OCI-LY3 (cell line): Measurements from ENCODE around the gene VRK3.

Experiments
- H2AFZ ChIP-seq: fragments of 200-600, 300-600 bp; shearing (Covaris generic); 2 replicates; pipeline ENCODE4 v1.6.0; 2014; ENCODE audit warnings: antibody characterized with exemption, low read depth, low read length
- H3K27ac ChIP-seq: fragments of 200-600, 300-600 bp; sonication (generic); 2 replicates; pipeline ENCODE4 v1.5.1; 2014; ENCODE audit warnings: mild to moderate bottlenecking, low read length, moderate library complexity, mixed read lengths
- H3K27me3 ChIP-seq: fragments of 200-600, 300-600 bp; sonication (generic); 2 replicates; pipeline ENCODE4 v1.6.1; 2014; ENCODE audit warnings: low read depth, low read length, mixed read lengths
- H3K36me3 ChIP-seq: fragments of 200-600, 300-600 bp; sonication (generic); replicated peaks from 2 replicates; pipeline ENCODE3; 2014; ENCODE audit warnings: low read depth, low read length, mixed read lengths
- H3K4me1 ChIP-seq: fragments of 300-600, 200-600 bp; sonication (generic); 2 replicates; pipeline ENCODE4 v1.6.1; 2014; ENCODE audit warnings: low read length, mixed read lengths
- H3K4me2 ChIP-seq: fragments of 200-600, 300-600 bp; sonication (generic); 2 replicates; pipeline ENCODE4 v1.6.1; 2014; ENCODE audit warnings: low read length, mixed read lengths
- H3K4me3 ChIP-seq: fragments of 300-600, 200-600 bp; sonication (generic); 2 replicates; pipeline ENCODE4 v1.5.1; 2014; ENCODE audit warnings: antibody characterized with exemption, mild to moderate bottlenecking, low read length, moderate library complexity
- H3K79me2 ChIP-seq: fragments of 300-600, 200-600 bp; shearing (Covaris generic); 2 replicates; pipeline ENCODE4 v1.6.1; 2014; ENCODE audit warnings: mild to moderate bottlenecking, low read length, mixed read lengths
- H3K9ac ChIP-seq: fragments of 300-600, 200-600 bp; shearing (Covaris generic); 2 replicates; pipeline ENCODE4 v1.6.0; 2014; ENCODE audit warnings: mild to moderate bottlenecking, low read length, moderate library complexity
- H3K9me3 ChIP-seq: fragments of 200-600, 300-600 bp; shearing (Covaris generic); 2 replicates; pipeline ENCODE4 v1.6.1; 2014; ENCODE audit warnings: low read length, mixed read lengths; ENCODE audit not compliant: insufficient read depth
- H4K20me1 ChIP-seq: fragments of 200-600, 300-600 bp; sonication (generic); 2 replicates; pipeline ENCODE4 v1.6.1; 2016; ENCODE audit warnings: low read length, mixed read lengths; ENCODE audit not compliant: insufficient read depth
- EZH2phosphoT487 ChIP-seq: fragments of 200-600 bp; shearing (Covaris generic); IDR thresholded peaks from 2 replicates; pipeline ENCODE4 v1.6.1; 2018; ENCODE audit warnings: antibody characterized with exemption, mixed run types, low read depth
- TF ChIP-seq, protein P1 (sequence below): fragments of 200-600, 300-600 bp; sonication (generic); IDR thresholded peaks from 2 replicates; pipeline ENCODE4 v1.5.1; 2014; ENCODE audit warnings: antibody characterized with exemption, low read length, low read depth

The VRK3 gene

DNA sequence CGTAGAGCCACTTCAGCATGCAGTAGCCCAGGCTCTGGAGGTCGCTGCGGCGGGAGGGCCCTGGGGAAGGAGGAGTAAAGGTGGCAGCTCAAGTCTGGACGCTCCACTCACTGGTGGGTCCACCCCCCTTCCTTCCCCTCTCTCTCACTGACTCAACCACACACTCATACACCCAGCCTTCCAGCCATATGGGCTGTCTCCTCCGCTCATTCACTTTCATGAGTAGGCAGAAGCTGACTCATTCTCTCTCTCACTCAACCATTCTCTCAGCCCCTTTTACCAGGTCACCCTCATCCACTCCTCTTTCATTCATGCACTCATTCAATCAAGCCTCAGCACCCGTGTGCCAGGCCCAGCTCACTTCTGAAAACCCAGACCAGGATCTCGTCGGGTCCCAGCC, 36.7 kb downstream of the VRK3 start:
- TF ChIP-seq, protein P1, sequence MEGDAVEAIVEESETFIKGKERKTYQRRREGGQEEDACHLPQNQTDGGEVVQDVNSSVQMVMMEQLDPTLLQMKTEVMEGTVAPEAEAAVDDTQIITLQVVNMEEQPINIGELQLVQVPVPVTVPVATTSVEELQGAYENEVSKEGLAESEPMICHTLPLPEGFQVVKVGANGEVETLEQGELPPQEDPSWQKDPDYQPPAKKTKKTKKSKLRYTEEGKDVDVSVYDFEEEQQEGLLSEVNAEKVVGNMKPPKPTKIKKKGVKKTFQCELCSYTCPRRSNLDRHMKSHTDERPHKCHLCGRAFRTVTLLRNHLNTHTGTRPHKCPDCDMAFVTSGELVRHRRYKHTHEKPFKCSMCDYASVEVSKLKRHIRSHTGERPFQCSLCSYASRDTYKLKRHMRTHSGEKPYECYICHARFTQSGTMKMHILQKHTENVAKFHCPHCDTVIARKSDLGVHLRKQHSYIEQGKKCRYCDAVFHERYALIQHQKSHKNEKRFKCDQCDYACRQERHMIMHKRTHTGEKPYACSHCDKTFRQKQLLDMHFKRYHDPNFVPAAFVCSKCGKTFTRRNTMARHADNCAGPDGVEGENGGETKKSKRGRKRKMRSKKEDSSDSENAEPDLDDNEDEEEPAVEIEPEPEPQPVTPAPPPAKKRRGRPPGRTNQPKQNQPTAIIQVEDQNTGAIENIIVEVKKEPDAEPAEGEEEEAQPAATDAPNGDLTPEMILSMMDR: no peak
- H3K36me3 ChIP-seq: peaks cover 16% of the 10 kb centered on the region
- no peaks in the 10 kb centered on the region for H3K79me2 ChIP-seq
- H3K4me2 ChIP-seq: no peak overlapping the region
- H3K27me3 ChIP-seq: no peaks in the 10 kb centered on the region
- H3K9ac ChIP-seq: no peak overlapping the region
- H3K4me3 ChIP-seq: no peak overlapping the region
- no peaks in the 10 kb centered on the region for H3K4me1 ChIP-seq
- no peaks in the 10 kb centered on the region for H3K9me3 ChIP-seq
- H3K27ac ChIP-seq: no peak overlapping the region
- no peak overlapping the region for H2AFZ ChIP-seq
- H4K20me1 ChIP-seq: peaks cover 31% of the 10 kb centered on the region

DNA sequence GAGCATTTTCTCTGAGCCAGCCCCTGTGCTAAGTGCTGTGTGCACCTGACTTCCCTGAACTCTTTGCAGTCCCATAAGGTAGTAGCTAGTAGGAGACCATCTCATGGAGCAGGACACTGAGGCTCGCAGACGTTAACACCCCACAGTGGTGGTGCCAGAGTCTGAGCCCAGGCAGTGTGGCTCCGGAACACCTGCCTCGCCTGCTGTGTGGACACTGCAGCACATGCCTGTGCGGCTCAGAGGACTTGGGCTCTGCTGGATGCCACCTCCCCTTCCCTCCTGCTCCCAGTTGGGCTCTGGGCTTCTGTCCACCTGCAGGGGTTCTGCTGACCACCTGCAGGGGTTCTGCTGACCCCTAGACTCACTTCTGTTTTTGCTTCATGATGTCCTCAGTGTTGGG, 37.2 kb downstream of the VRK3 start:
- Histone ChIP-seq H3K4me3 (no peak overlapping the region), H4K20me1 (peaks cover 31% of the 10 kb centered on the region), H3K27me3 (no peaks in the 10 kb centered on the region), H3K79me2 (no peaks in the 10 kb centered on the region), H3K27ac (no peak overlapping the region), H3K4me1 (no peaks in the 10 kb centered on the region), H3K4me2 (no peak overlapping the region), H3K9ac (no peak overlapping the region), H3K36me3 (peaks cover 15% of the 10 kb centered on the region), H2AFZ (no peak overlapping the region), H3K9me3 (no peaks in the 10 kb centered on the region)
- TF ChIP-seq, protein P1: no peak
- no peak for TF ChIP-seq EZH2phosphoT487

DNA sequence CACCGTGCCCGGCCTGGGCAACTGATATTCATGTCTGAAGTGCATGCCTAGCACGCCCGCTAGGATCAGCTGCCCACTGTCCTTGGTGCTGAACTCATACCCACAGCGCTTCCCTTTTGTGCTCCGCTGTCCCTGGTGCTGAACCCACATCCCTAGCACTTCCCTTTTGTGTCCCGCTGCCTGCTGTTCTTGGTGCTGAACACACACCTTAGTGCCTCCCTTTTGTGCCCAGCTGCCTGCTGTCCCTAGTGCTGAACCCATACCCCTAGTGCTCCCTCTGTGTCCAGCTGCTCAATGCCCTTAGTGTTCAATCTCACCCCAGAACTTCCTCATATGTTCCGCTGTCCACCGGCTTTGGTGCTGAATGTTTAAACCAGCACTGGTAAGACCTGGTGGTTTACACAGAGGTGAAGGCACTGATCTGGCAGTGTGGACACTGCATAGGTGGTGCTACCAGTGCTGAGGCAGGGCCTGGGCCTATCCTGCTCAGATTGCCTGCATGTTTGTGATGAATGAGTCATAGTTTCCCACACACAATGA, 37.9 kb downstream of the VRK3 start:
- Histone ChIP-seq H4K20me1 (peaks cover 31% of the 10 kb centered on the region), H3K4me1 (no peaks in the 10 kb centered on the region), H3K27me3 (no peaks in the 10 kb centered on the region), H3K79me2 (no peaks in the 10 kb centered on the region), H3K4me2 (no peak overlapping the region), H3K9ac (no peak overlapping the region), H3K27ac (no peak overlapping the region), H3K9me3 (no peaks in the 10 kb centered on the region), H2AFZ (no peak overlapping the region), H3K4me3 (no peak overlapping the region), H3K36me3 (peaks cover 8% of the 10 kb centered on the region)
- TF ChIP-seq, protein P1: no peak
- no peak for TF ChIP-seq EZH2phosphoT487

DNA sequence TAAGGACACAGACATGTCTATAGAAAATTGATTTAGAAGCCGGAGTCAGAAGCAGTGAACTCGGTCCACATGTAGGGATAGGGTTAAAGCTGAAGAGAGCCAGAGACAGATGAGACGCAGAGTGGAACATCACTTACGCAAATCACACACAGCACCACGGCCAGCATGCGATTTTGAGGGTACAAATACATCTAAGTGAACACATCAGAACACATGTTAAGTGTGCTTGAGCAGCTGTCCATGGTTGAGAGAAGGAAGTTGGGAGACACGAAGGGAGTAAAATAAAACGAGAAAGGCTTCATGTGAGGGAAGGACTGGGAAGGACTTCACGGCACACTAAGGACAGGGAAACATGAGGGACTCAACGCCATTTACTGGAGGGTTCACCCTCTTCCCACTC, 38.8 kb downstream of the VRK3 start:
- Histone ChIP-seq H4K20me1 (peaks cover 31% of the 10 kb centered on the region), H2AFZ (no peak overlapping the region), H3K4me2 (no peak overlapping the region), H3K4me3 (no peak overlapping the region), H3K4me1 (no peaks in the 10 kb centered on the region), H3K36me3 (peaks cover 3% of the 10 kb centered on the region), H3K79me2 (no peaks in the 10 kb centered on the region), H3K27ac (no peak overlapping the region), H3K27me3 (no peaks in the 10 kb centered on the region), H3K9ac (no peak overlapping the region), H3K9me3 (no peaks in the 10 kb centered on the region)
- TF ChIP-seq, protein P1: no peak
- TF ChIP-seq EZH2phosphoT487: no peak
